HFFc6 (cell line): ENCODE data around the gene MTURN. TPM values are rescaled to one million over a fixed set of nuclear protein-coding genes. Genes with fewer than 3 reads are reported as not detected.

Experiments
- DNase-seq: peaks from one replicate; pipeline ENCODE4 v3.0.0-alpha.2; 2018
- H3K27ac Mint-ChIP-seq: 2 replicates; pipeline ENCODE4 v1.8.0; 2020; ENCODE audit warnings: mild to moderate bottlenecking, mixed read lengths
- H3K27me3 Mint-ChIP-seq: 2 replicates; pipeline ENCODE4 v1.8.0; 2021; ENCODE audit warnings: mild to moderate bottlenecking, moderate library complexity, mixed read lengths; ENCODE audit not compliant: insufficient read depth
- H3K36me3 Mint-ChIP-seq: 2 replicates; pipeline ENCODE4 v1.8.0; 2021; ENCODE audit warnings: low read depth, mixed read lengths
- H3K4me1 Mint-ChIP-seq: 2 replicates; pipeline ENCODE4 v1.8.0; 2020; ENCODE audit warnings: low read depth, mixed read lengths
- H3K4me3 Mint-ChIP-seq: 2 replicates; pipeline ENCODE4 v1.8.0; 2020; ENCODE audit warnings: mild to moderate bottlenecking, moderate library complexity, mixed read lengths
- H3K9me3 Mint-ChIP-seq: 2 replicates; pipeline ENCODE4 v1.8.0; 2020; ENCODE audit warnings: mild to moderate bottlenecking, mixed read lengths
- CTCF ChIP-seq: fragments of 200-600 bp; sonication (generic); IDR thresholded peaks from 2 replicates; pipeline ENCODE4 v1.5.0; 2021; ENCODE audit warnings: antibody characterized with exemption, mild to moderate bottlenecking
- total RNA-seq, 6 experiments: library from RNA; stranded (reverse); fragmentation: NEBNext Ultra II Directional; extraction: Animal tissue kit (Norgen Biotek cat#: 25700); gene quantifications; 2 replicates in 1 of 6; 3 replicates in 5 of 6; pipeline ENCODE4 v1.2.3, GENCODE V29; 2021

The MTURN gene
- total RNA-seq, 6 experiments from 2014 or later: 4.3 to 7.1 (median 5.9) TPM

GRCh38 chr7:30144657-30145306 is 10.0 kb downstream of the MTURN start:
- DNase-seq: no peak
- Mint-ChIP-seq H3K4me1 (peaks cover 25% of the 10 kb centered on the region), H3K4me3 (no peak overlapping the region), H3K36me3 (no peaks in the 10 kb centered on the region), H3K27ac (no peak overlapping the region), H3K27me3 (no peaks in the 10 kb centered on the region), H3K9me3 (no peaks in the 10 kb centered on the region)
- no peak for TF ChIP-seq CTCF

GRCh38 chr7:30145426-30145970 is 10.7 kb downstream of the MTURN start:
- Mint-ChIP-seq H3K27ac (no peak overlapping the region), H3K4me3 (no peak overlapping the region), H3K36me3 (no peaks in the 10 kb centered on the region), H3K27me3 (no peaks in the 10 kb centered on the region), H3K4me1 (peaks cover 25% of the 10 kb centered on the region), H3K9me3 (no peaks in the 10 kb centered on the region)
- DNase-seq: no peak
- TF ChIP-seq CTCF: no peak

GRCh38 chr7:30146127-30146612 is 11.4 kb downstream of the MTURN start:
- Mint-ChIP-seq H3K9me3 (no peaks in the 10 kb centered on the region), H3K27me3 (no peaks in the 10 kb centered on the region)

DNA sequence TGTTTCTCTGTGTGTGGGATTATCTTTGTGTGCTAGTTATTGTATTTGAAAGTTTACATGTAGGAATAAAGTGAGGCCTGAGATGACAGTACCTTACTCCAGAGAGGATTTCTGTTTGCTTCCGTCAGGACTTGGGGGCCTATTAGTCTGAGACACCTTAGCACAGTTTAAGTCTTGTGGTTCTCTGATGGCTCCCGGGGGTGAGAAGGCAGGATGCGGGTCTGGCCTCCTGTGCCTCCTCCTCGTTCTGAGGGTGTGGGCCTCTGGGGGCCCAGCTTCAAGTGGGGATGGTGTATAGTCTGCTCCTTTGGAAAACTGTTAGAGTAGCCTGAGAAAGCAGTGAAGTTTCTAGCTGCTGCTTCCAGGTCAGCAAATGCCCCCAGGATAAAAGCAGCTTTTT is 12.4 kb downstream of the MTURN start:
- no peaks in the 10 kb centered on the region for H3K9me3 Mint-ChIP-seq
- H3K4me3 Mint-ChIP-seq: no peak overlapping the region
- H3K27me3 Mint-ChIP-seq: no peaks in the 10 kb centered on the region
- H3K27ac Mint-ChIP-seq: no peak overlapping the region
- H3K4me1 Mint-ChIP-seq: peaks cover 22% of the 10 kb centered on the region
- DNase-seq: no peak
- TF ChIP-seq CTCF: no peak
- no peaks in the 10 kb centered on the region for H3K36me3 Mint-ChIP-seq

More at GRCh38 chr7:30146127-30146612, 11.4 kb downstream of the MTURN start:
- peaks cover 25% of the 10 kb centered on the region for H3K4me1 Mint-ChIP-seq
- H3K27ac Mint-ChIP-seq: no peak overlapping the region
- H3K36me3 Mint-ChIP-seq: no peaks in the 10 kb centered on the region
- no peak overlapping the region for H3K4me3 Mint-ChIP-seq
- DNase-seq: no peak
- TF ChIP-seq CTCF: no peak

- Mint-ChIP-seq H3K4me1 (peaks cover 16% of the 10 kb centered on the region), H3K27ac (no peak overlapping the region), H3K36me3 (no peaks in the 10 kb centered on the region), H3K27me3 (no peaks in the 10 kb centered on the region), H3K9me3 (no peaks in the 10 kb centered on the region), H3K4me3 (no peak overlapping the region)
- DNase-seq: no peak
- no peak for TF ChIP-seq CTCF
These were observed 13.0 kb downstream of the MTURN start for GRCh38 chr7:30147785-30148184.
